Measurements from ENCODE around the gene DGKE.

Gene DGKE

DNA sequence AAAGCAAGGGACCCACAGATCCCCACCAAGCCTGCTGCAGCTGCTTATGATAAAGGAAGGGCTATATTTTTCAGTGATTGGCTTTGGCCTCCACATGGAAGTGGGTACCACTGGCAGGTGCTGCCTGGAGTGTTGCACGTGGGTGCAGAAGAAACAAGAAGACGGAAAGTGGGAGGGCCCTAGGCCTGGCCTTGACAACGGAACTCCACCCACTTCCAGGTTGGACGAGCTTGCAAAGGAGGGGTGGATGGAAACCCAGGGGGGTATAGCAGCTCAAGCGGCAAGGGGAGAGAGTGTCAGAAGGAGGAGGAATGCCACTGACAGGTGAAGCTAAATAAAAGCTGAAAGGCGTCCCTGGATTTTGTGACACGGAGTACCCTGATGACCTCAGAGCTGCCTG is 59.6 kb downstream of the DGKE start:
- DNase-seq = no peak

DNA sequence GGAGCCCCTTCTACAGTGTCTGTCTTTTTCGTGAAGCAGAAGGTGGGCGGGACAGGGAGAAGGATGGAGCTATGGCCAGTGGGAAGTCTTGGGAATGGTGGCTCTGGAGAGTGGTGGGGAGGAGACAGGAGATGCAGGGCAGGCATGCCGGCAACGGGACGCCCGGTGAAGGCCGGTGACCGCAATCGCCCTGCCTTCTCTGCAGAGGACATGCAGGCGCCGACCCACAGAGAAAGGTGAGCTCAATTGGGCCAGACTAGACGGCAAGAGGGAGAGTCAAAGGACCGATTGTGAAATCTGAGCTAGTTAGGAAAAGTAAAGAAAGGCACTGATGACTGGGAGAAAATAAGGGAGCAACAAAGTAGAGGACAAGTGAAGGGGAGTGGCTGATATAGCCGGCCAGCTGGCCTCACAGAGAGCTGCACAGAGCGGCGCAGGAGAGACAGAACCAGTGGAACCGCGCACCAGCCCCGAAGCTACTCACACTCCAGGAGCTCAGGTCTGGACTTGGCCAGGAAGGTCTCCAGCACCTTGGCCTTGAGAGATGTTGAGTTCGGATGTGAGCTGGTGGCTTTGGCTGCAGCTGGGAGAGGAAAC is 61.0 kb downstream of the DGKE start:
- no peak for DNase-seq

DNA sequence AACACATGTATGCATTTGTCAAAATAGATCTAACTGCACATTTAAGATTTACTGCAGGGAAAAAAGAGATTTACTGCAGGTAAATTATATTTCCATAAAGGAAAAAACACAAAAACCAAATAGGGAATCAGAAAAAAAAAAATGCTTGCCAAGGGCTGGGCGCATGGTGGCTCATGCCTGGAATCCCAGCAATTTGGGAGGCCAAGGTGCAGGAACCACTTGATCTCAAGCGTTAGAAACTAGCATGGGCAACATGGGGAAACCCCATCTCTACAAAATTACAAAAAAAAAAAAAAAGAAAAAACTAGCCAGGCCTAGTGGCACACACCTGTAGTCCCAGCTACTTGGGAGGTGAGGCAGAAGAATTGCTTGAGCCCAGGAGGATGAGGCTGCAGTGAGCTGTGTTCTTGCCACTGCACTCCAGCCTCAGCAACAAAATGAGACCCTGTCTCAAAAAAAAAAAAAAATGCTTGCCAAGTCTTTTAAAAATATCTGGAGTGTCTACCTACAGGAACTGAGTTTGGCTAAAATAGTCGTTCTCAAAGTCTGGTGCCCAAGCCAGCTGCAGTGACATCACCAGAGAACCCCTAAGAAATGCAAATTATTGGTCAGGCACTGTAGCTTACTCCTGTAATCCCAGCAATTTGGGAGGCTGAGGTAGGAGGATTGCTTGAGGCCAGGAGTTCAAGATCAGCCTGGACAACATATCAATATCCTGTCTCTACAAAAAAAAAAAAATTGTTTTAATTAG is 62.4 kb downstream of the DGKE start:
- DNase-seq = no peak

DNA sequence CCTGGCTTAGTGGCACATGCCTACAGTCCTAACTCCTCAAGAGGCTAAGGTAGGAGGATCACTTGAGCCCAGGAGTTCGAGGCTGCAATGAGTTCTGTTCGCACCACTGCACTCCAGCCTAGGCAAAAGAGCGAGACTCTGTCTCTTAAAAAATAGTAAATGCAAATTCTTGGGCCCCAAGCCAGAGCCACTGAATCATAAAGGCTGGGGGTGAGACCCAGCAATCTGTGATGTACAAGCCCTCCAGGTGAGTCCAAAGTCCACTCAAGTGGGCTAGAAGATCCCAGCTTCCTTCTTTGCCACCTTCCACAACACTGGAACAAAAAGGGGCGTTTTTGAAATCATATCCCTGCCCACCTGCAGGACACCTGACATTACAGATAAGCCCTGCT is 63.0 kb downstream of the DGKE start:
- no peak for DNase-seq

DNA sequence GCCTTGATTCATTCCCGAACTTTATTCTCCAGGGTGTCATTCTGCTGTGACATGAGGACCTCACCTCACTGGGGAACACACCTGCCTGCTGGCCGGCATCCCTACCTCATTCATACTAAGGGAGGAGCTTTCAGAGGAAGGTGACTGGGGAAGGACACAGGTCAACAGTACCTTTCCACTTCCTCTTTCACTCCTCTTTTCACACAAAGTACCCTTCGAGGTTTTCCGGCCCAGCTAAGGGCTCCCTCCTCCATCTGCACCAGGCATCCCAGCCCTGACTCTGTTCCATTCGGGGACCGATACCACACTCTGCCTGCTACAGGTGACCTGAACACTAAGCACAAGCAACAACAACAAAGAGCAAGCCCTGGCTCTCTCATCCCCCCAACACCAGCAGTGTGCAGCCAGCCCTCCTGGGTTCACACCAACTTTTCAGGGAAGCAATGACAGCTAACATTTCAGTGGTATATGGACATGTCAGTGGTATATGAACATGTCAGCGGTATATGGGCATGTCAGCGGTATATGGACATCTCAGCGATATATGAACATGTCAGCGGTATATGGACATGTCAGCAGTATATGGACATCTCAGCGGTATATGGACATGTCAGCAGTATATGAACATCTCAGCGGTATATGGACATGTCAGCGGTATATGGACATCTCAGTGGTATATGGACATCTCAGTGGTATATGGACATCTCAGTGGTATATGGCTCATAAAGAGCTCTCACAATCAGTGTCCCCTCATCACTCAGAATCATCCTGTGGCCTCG is 63.9 kb downstream of the DGKE start:
- DNase-seq = no peak

DNA sequence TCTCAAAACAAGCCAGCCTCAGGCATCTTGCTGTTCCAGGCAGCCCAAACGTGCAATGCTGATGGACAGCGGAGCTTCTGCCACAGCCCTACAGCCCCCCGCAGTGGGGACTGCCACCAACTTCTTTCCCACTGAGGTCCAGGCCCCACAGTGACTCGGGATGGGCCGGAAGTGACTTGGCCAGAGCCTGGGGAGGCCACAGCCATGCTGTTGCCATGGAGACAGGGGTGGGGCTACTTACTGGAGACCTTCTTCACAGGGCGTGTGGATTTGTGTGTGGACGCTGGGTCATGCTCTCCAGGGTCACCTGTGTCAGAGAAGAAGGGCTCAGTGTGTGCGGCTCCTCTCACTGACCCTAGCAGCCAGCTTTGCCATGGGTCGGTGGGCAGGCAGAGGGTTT is 64.9 kb downstream of the DGKE start:
- DNase-seq = no peak

DNA sequence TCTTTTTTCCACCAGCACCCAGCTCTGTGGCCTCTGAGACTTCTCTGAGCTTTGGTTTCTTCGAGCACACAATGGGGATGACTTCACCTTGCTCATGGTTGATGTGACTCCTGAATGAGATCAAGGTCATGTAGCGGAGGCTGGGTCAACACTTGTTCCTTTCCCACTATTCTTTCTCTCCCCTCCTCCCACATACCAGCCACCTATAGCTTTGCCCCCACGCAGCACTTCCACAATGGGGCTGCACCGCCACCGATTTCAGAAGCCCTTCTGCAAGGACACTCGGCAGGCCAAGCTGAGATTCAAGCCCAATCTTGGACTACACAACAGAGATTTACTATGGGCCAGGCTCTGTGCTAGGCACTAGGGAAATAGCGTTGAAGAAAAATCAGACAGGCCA is 65.5 kb downstream of the DGKE start:
- no peak for DNase-seq

DNA sequence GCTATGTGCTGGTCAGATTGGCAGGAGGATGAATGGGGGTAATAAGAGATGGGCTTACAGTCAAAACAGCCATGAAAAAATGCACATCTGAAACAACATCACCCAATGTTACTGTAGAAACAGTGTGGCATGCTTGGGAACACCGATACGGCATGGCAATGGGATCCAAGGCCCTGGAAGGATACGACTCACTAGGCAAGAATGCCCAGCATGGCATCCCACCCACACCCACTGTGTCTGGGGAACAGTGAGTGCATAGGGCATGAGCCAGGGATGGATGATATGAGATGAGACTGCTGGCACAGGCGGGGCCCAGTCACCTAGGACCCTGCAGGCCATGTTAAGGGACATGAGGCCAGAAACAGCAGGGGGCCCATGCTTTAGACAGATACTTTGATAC is 68.4 kb downstream of the DGKE start:
- DNase-seq = no peak

DNA sequence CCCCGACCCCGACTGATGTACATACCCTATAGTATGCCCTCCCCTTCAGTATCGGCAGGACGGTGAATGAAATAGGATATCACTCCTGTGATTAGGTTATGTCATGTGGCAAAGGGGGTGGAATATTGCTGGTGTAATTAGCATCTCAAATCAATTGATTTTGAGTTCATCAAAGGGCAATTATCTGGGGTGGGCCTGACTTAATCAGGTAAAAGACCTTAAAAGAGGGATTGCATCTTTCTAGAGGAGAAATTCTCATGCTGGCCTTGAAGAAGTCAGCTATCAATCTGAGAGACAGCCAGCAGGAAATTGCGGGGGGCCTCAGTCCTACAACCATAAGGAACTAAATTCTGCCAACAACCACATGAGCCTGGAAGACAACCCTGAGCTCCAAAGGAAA is 69.6 kb downstream of the DGKE start:
- DNase-seq = no peak

DNA sequence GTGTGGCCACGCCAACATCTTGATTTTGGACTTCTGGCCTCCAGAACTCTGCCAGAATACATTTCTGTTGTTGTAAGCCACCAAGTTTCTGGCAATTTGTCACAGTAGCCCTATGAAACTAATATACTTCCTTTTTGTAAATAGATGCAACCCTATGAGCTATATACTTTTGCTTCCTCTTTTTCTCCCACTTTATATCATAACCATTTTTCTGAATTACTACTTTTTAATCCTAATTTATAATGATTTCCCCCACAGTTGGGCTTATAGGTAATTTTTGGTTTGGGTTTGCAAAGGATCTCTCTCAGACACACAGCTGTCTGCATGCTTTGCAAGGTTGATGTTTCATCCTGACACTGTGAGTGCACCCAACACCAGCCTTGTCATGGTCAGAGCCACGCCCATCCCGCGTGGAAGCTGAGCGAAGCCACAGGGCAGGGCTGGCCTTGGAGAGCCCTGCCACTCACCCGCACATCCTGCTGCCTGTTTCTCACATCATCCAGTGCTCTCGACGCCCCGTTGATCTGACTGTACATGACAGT is 74.1 kb downstream of the DGKE start:
- peak; percentile 39 for DNase-seq

DNA sequence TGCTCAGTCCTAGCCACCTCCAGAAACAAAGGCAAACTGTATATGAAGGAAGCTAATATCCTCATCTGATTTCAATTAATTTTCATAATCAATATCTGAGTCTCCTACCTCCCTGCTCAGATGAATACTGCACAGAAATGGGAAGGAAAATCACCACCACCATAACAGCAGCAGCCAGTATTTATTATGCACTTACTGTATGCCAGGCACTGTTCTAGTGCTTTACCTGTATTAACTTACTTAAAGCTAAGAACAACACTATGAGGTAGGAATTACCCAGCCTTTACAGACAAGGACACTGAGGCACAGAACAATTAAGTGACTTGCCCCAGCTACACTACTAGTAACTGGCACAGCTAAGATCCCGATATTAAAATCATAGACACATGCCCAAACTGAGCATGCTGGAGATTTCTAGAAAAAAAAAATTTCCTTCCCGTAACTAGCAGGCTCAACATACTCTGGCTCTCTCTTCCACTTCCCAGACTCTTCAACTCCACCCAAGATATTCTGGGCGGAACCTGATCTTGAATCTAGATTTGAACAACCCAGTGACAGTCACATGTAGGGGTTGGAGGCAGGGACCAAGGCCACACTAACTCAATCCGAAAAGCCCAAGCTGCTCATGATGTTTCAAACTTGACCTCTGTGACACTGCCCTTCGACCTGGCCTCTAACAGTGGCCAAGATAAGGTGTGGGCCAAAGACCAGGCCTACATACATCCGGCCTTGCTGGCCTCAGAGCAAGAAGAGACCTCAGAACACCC is 76.0 kb downstream of the DGKE start:
- DNase-seq = no peak

DNA sequence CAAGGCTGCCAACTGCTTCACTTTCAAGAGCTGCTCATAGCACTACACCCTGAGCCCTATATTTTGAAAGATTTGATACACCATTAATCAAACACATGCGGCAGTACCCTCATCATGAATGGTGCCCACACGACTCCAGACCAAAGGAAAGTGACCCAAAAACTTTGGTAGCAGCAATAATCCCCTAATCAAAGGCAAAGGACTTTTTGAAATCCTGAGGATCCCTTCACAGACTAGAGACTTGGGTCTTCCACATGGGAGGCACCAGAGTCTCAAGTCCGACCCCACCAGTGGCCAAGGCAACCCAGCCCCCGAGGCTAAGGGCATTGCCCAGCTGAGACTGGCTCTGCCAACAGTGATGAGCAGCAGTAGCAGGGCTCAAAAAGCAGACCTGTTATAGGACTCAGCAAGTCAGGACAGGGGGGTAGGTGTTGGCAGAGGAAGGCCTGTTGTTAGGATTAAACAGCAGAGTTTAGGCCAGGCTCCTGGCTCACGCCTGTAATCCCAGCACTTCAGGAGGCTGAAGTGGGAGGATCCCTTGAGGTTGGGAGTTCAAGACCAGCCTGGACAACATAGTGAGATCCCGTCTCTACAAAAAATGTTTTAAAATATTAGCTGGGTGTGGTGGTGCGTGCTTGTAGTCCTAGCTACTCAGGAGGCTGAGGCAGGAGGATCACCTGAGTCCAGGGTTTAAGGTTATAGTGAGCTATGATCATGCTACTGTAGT is 76.7 kb downstream of the DGKE start:
- DNase-seq = no peak

DNA sequence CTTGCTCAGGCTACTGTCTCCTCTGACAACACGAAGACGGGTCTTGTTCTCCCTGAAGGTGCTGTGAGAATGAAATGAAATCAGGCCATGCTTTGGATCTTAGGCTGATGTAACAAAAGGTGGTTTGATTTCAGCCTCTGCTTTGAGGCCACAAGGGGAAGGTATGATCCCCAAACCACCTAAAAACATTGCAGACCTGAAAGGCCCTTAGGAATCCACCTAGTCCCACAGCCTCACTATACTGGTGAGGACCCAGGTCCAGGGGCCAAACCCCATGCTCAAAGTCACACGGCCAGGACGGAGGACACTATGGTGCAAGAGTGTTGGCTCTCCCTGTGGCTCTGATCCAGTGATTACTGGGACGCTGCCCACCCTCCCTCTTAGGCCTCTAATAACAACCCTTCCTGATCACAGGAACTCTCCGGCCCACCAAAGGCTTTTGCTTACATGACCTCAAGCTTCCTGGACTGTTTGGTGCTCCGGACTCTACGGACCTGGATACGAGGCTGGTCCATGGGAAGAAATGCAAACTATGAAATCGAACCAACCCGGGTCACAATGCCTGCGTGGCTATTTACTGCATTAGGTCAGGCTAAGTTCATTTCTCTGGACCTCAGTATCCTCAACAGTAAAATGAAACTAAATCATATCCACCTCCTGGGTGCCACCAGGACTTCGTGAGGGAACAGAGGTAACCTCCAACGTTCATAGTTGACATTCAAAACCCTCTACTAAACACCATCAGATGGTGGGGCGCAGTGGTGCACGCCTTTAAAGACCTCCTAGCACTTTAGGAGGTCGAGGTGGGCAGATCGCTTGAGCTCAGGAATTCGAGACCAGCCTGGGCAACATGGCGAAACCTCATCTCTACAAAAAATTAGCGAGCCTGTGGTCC is 78.4 kb downstream of the DGKE start:
- DNase-seq = no peak

DNA sequence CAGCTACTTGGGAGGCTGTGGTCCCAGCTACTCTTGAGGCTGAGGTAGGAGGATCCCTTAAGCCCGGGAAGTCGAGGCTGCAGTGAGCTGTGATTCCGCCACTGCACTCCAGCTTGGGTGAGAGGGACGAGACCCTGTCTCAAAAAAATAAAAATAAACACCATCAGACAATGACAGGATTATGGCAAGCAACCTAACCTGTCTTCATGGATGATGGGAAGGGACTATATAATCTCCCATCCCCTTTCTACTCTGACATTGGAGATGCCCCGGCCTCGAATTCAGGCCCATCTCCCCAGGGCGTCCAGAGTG is 79.0 kb downstream of the DGKE start:
- no peak for DNase-seq

DNA sequence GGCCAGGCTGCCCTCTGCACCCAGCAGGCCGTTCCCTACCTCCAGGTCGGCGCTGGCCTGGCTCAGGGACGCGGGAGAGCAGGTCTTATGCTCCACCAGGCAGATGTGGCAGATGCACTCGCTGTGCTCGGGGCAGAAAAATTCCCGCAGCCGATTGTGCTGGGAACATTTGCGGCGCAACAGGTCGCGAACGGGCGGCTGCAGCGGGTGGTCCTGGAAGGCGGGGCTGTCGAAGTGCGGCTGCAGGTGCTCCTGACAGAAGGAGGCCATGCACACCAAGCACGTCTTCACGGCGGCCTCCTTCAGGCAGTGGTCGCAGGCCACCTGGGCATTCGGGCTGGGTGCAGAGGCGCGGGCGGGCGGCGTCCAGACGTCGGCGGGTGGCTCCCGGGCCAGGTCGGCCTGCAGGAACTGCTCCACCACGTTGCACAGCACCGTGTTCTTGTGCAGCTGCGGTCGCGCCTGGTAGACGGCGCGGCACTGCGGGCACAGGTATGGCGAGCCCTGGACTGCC is 79.5 kb downstream of the DGKE start:
- no peak for DNase-seq

DNA sequence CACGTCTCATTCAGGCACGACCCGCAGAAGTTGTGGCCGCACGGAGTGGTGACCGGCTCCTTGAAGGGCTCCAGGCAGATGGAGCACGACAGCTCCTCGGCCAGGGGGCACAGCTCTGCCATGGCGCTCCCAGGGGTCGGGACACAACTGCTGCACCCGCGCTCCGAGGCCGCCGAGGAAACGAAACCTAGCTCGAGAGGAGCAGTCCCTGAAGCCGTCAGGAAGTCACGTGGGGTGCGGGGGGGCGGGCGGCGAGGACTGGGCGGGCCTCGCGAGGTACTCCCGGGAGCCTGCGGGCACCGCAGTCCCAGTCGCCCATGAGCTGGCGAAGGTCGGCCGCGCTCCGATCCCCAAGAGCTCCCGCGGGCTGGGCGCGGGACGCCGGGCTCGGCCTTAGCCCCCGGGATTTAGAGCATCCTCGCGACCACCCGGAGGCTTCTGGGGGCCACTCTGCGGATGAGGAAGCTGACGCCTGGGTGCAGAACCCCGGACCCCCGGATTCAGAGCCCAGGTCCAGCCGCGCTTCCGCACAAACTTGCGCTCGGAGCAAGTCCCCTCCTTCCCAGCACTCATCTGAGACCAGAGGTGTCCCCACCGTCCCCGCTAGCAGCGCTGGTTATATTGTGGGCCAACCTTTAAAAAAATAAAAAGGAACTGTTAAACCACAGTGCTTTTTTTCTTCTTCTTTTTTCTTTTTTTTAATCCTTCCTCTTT is 80.1 kb downstream of the DGKE start, which contains the start of gene TRIM25:
TSS of gene TRIM25 (minus strand) at position 183 of the 714 bp plus-strand sequence. CDS start at position 122, 61 bp downstream.
- peak; percentile 86 for DNase-seq

DNA sequence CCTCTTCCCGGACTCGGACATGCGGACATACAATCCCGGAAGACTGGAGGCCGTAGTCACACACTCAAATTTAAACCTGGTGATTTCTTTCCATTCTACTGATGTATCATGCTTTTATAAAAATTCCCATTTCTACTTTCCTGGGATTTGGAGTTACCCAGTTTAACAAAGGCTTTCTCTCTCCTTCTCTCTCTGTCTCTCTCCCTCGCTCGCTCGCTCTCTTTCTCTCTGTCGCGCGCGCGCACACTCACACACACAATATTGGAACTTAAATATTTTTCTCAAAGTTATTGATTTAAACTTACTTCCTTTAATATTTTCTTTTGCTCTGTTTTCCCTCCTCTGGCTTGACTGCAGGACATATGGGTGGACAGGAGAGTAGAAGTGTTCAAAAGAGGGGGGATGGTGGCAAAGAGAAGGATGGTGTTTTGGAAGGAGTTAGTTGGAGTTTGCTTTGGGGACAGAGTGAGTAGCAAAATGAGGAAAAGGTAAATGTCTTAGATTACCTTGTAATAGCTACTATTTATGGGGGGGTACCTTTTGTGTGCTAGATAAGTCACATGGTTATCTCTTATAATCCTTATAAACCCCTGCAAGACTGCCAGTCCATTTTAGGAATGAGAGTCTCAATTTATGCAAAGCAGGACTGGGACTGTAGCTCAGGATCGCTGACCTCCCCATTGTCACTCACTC is 80.8 kb downstream of the DGKE start:
- DNase-seq = no peak

DNA sequence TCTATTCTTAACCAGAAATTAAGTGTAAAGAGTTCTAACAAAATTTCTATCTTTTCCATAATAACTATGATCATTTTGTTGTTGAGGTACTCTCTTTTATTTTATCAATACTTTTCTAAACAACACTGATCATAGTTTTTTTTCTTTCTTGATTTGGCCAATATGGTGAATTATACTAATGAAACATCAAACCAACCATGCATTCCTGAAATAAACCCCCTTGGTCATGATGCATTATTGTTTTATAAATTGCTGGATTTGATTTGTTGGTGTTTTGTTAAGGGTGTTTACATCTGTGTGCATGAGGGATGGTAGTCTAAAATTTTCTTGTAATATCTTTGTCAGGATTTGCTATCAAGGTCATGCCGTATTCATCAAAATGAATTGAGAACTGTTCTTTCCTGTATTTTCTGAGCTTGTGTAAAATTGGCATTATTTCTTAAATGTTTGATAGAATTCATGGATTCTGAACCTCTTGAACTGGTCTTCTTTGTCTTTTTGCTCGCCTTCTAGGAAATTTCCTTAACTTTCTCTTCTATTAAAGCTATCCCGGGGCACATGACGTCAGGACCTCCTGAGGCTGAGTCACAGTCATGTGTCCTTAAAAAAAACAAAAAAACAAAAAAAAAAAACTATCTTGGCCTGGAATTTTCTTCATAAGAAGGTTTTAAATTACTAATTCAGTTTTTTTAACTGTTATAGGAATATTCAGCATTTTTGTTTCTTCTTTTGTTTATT is 83.8 kb downstream of the DGKE start:
- no peak for DNase-seq

DNA sequence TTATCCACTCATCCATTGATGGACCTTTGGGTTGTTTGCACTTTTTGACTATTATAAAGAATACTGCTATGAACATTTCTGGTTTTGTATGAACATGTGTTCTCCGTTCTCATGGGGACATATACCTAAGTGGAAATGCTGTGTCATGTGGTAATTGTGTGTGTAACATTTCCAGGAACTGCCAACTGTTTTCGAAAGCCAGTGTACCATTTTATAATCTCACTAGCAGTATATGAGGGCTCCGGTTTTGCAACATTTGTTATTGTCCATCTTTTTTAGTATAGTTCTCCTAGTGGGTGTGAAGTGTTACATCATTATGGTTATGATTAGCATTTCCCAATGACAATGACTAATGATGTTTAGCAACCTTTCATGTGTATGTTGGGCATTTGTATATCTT is 85.0 kb downstream of the DGKE start:
- peak; percentile 9 for DNase-seq

Measured in CD4-positive, alpha-beta T cell treated with Interleukin-21 for 1 hour (primary cell).